H9 (cell line): Measurements from ENCODE around the gene HHAT. TPM values are rescaled to one million over a fixed set of nuclear protein-coding genes. Genes with fewer than 3 reads are reported as not detected.

Source experiments
- DNase-seq: peaks from one replicate; pipeline ENCODE4 v3.0.0-alpha.2; 2017
- H2AFZ ChIP-seq: one replicate; pipeline ENCODE4 v1.6.1; 2013; ENCODE audit warnings: mild to moderate bottlenecking, low read length, control low read depth, moderate library complexity
- H2AK5ac ChIP-seq: 2 replicates; pipeline ENCODE4 v1.6.1; 2013; ENCODE audit warnings: low read length, control low read depth, mixed read lengths; ENCODE audit not compliant: insufficient read length
- H2BK120ac ChIP-seq: one replicate; pipeline ENCODE4 v1.6.1; 2013; ENCODE audit warnings: low read depth, mild to moderate bottlenecking, low read length, control low read depth, inconsistent platforms; ENCODE audit not compliant: poor library complexity, severe bottlenecking
- H2BK12ac ChIP-seq: 2 replicates; pipeline ENCODE4 v1.6.1; 2013; ENCODE audit warnings: low read length, control low read depth, mixed read lengths, low read depth; ENCODE audit not compliant: insufficient read length
- H2BK15ac ChIP-seq: 2 replicates; pipeline ENCODE4 v1.6.1; 2013; ENCODE audit warnings: low read depth, low read length, control low read depth
- H2BK20ac ChIP-seq: one replicate; pipeline ENCODE4 v1.6.1; 2013; ENCODE audit warnings: low read depth, mild to moderate bottlenecking, low read length, control low read depth, inconsistent platforms; ENCODE audit not compliant: poor library complexity, severe bottlenecking
- H2BK5ac ChIP-seq: 2 replicates; pipeline ENCODE4 v1.6.1; 2013; ENCODE audit warnings: low read length, control low read depth, mixed read lengths; ENCODE audit not compliant: insufficient read length
- H3K14ac ChIP-seq: 2 replicates; pipeline ENCODE4 v1.6.1; 2013; ENCODE audit warnings: low read length, control low read depth; ENCODE audit not compliant: insufficient read depth
- H3K18ac ChIP-seq: 2 replicates; pipeline ENCODE4 v1.6.1; 2013; ENCODE audit warnings: low read depth, mild to moderate bottlenecking, mixed read lengths, low read length, control low read depth; ENCODE audit not compliant: insufficient read length
- H3K23ac ChIP-seq: 2 replicates; pipeline ENCODE4 v1.6.1; 2013; ENCODE audit warnings: low read length, control low read depth, mixed read lengths, low read depth; ENCODE audit not compliant: insufficient read length
- H3K23me2 ChIP-seq: 2 replicates; pipeline ENCODE4 v1.6.1; 2013; ENCODE audit warnings: low read depth, mild to moderate bottlenecking, mixed read lengths, low read length, control low read depth; ENCODE audit not compliant: insufficient read length, poor library complexity, severe bottlenecking
- H3K27ac ChIP-seq: 2 replicates; pipeline ENCODE4 v1.5.1; 2013; ENCODE audit warnings: low read length, control low read depth, mixed read lengths, low read depth; ENCODE audit not compliant: insufficient read length
- H3K27me3 ChIP-seq: 2 replicates; pipeline ENCODE4 v1.6.1; 2013; ENCODE audit warnings: low read length, control low read depth, inconsistent platforms; ENCODE audit not compliant: insufficient read depth
- H3K4ac ChIP-seq: 2 replicates; pipeline ENCODE4 v1.6.1; 2013; ENCODE audit warnings: low read depth, mild to moderate bottlenecking, control low read depth, inconsistent platforms, low read length, moderate library complexity
- H3K4me1 ChIP-seq: 2 replicates; pipeline ENCODE4 v1.6.1; 2013; ENCODE audit warnings: low read length, control low read depth, inconsistent platforms; ENCODE audit not compliant: insufficient read depth
- H3K4me2 ChIP-seq: 2 replicates; pipeline ENCODE4 v1.6.1; 2013; ENCODE audit warnings: low read length, control low read depth, mixed read lengths; ENCODE audit not compliant: insufficient read length, insufficient read depth
- H3K56ac ChIP-seq: 2 replicates; pipeline ENCODE4 v1.6.1; 2013; ENCODE audit warnings: low read depth, mild to moderate bottlenecking, mixed read lengths, low read length, control low read depth; ENCODE audit not compliant: insufficient read length
- H3K79me1 ChIP-seq: 2 replicates; pipeline ENCODE4 v1.6.1; 2013; ENCODE audit warnings: low read depth, mild to moderate bottlenecking, moderate library complexity, low read length, control low read depth, inconsistent platforms; ENCODE audit not compliant: insufficient read depth, poor library complexity, severe bottlenecking
- H3K79me2 ChIP-seq: 2 replicates; pipeline ENCODE4 v1.6.1; 2013; ENCODE audit warnings: low read length, control low read depth, inconsistent platforms; ENCODE audit not compliant: insufficient read depth
- H3K9ac ChIP-seq: 2 replicates; pipeline ENCODE4 v1.6.1; 2013; ENCODE audit warnings: low read length, control low read depth, mixed read lengths; ENCODE audit not compliant: insufficient read length; ENCODE audit errors: extremely low read depth
- H3K9me3 ChIP-seq: one replicate; pipeline ENCODE4 v1.6.1; 2013; ENCODE audit warnings: low read depth, low read length, inconsistent platforms; ENCODE audit not compliant: control insufficient read depth
- H3T11ph ChIP-seq: one replicate; pipeline ENCODE4 v1.6.1; 2013; ENCODE audit warnings: mild to moderate bottlenecking, low read length, control low read depth, inconsistent platforms
- H4K20me1 ChIP-seq: one replicate; pipeline ENCODE4 v1.6.1; 2013; ENCODE audit not compliant: control insufficient read depth, insufficient read length, insufficient read depth
- H4K5ac ChIP-seq: 2 replicates; pipeline ENCODE4 v1.6.1; 2013; ENCODE audit warnings: low read depth, mild to moderate bottlenecking, mixed read lengths, low read length, control low read depth; ENCODE audit not compliant: insufficient read length
- H4K8ac ChIP-seq: replicated peaks from 2 replicates; pipeline ENCODE4 v1.6.1; 2013; ENCODE audit warnings: low read length, control low read depth, mixed read lengths, low read depth; ENCODE audit not compliant: insufficient read length
- H4K91ac ChIP-seq: 2 replicates; pipeline ENCODE4 v1.6.1; 2013; ENCODE audit warnings: low read depth, mild to moderate bottlenecking, moderate library complexity, mixed read lengths, low read length, control low read depth; ENCODE audit not compliant: insufficient read length
- H3K27ac Mint-ChIP-seq, 3 experiments: 2 replicates in 2 of 3; 3 replicates in 1 of 3; pipeline ENCODE4 v1.8.0; 2020 to 2021; ENCODE audit warnings: mixed read lengths in 3 of 3, mild to moderate bottlenecking in 1 of 3, moderate library complexity in 1 of 3
- H3K27me3 Mint-ChIP-seq: 2 replicates; pipeline ENCODE4 v1.8.0; 2021; ENCODE audit warnings: low read depth, mild to moderate bottlenecking, moderate library complexity, mixed read lengths
- H3K36me3 Mint-ChIP-seq, 3 experiments: 2 replicates in 2 of 3; 3 replicates in 1 of 3; pipeline ENCODE4 v1.8.0; 2020 to 2021; ENCODE audit warnings: low read depth in 3 of 3, mixed read lengths in 3 of 3; ENCODE audit not compliant: insufficient read depth in 1 of 3
- H3K4me1 Mint-ChIP-seq, 2 experiments: 2 replicates each; pipeline ENCODE4 v1.8.0; 2020; ENCODE audit warnings: mixed read lengths in 2 of 2
- H3K4me3 Mint-ChIP-seq, 2 experiments: 2 replicates in 1 of 2; 3 replicates in 1 of 2; pipeline ENCODE4 v1.8.0; 2020 to 2021; ENCODE audit warnings: mild to moderate bottlenecking in 2 of 2, mixed read lengths in 2 of 2, moderate library complexity in 1 of 2
- H3K9me3 Mint-ChIP-seq, 2 experiments: 2 replicates in 1 of 2; 3 replicates in 1 of 2; pipeline ENCODE4 v1.8.0; 2020; ENCODE audit warnings: mild to moderate bottlenecking in 2 of 2, mixed read lengths in 2 of 2, moderate library complexity in 1 of 2
- CTCF ChIP-seq: fragments of 200-600 bp; sonication (generic); conservative IDR thresholded peaks from 3 replicates; pipeline ENCODE4 v1.8.0; 2021; ENCODE audit warnings: antibody characterized with exemption, mild to moderate bottlenecking
- WGBS: extraction: QIAGEN DNeasy Blood & Tissue Kit; methylation state at CpG from one replicate; pipeline ENCODE4 v1.1.7; 2013; ENCODE audit warnings: missing lambda C conversion rate, low lambda C conversion rate, mixed read lengths; ENCODE audit not compliant: insufficient read length; ENCODE audit errors: extremely low coverage; 5-methylcytosine and 5-hydroxymethylcytosine counted together
- total RNA-seq: library from RNA; stranded (reverse); gene quantifications from 2 replicates; pipeline ENCODE4 v1.2.1, GENCODE V29; 2021

The HHAT gene
- total RNA-seq, 1 experiment from 2014 or later, result 0.48 TPM

- Histone ChIP-seq H3K79me2 (no peaks in the 10 kb centered on the region), H2BK20ac (no peak overlapping the region), H4K20me1 (peaks cover 2% of the 10 kb centered on the region), H3K4ac (no peak overlapping the region), H3K79me1 (no peaks in the 10 kb centered on the region), H3K23me2 (no peaks in the 10 kb centered on the region), H3K14ac (no peak overlapping the region), H3K23ac (no peak overlapping the region), H3K4me2 (no peak overlapping the region), H2BK5ac (no peak overlapping the region), H2BK120ac (no peak overlapping the region), H4K8ac (no peak overlapping the region), H3K27ac (no peak overlapping the region), H3K4me1 (peaks cover 16% of the 10 kb centered on the region), H2BK12ac (no peak overlapping the region), H2AFZ (no peak overlapping the region), H3K9me3 (no peaks in the 10 kb centered on the region), H3K56ac (no peak overlapping the region), H4K5ac (no peak overlapping the region), H2AK5ac (no peak overlapping the region), H3K9ac (no peak overlapping the region), H2BK15ac (no peak overlapping the region), H3K18ac (no peak overlapping the region), H3K27me3 (no peaks in the 10 kb centered on the region), H3T11ph (no peak overlapping the region), H4K91ac (no peak overlapping the region)
- H3K27me3 Mint-ChIP-seq, result peaks cover 16% of the 10 kb centered on the region
- DNase-seq, result no peak
- H3K4me1 Mint-ChIP-seq, result peaks cover 51% of the 10 kb centered on the region in 2 experiments
- no peak for TF ChIP-seq CTCF
- H3K36me3 Mint-ChIP-seq, result no peaks in the 10 kb centered on the region
- no peak overlapping the region for H3K27ac Mint-ChIP-seq
- WGBS, result no CpG with 5 or more reads among the region's 6 CpGs
- H3K9me3 Mint-ChIP-seq, result peaks cover 0 to 2% of the 10 kb centered on the region in 2 experiments; a peak in 1 of 5 replicates
- no peak overlapping the region for H3K4me3 Mint-ChIP-seq
These were observed 34.4 kb downstream of the HHAT start for GRCh38 chr1:210363119-210363518.
